B cell (primary cell): Measurements from ENCODE around the gene KLF12. TPM values are rescaled to one million over a fixed set of nuclear protein-coding genes. Genes with fewer than 3 reads are reported as not detected.

Experiments
- ATAC-seq: fragments of 200-7000 bp; cut with Tn5 transposase; one replicate; pipeline ENCODE4 v1.10.0; 2021; ENCODE audit warnings: low read depth, mild to moderate bottlenecking, moderate number of reproducible peaks, moderate library complexity
- CTCF ChIA-PET: fragments of 350-600 bp; sonication (Branson Sonifier 250); formaldehyde crosslinking; loops from one replicate; lab custom pipeline; 2021; ENCODE audit warnings: antibody characterized with exemption, inconsistent platforms; lab: Charles Lee
- POLR2A ChIA-PET: fragments of 350-600 bp; sonication (Branson Sonifier 250); formaldehyde crosslinking; loops from one replicate; lab custom pipeline; 2021; ENCODE audit warnings: antibody characterized with exemption; lab: Charles Lee
- DNase-seq: peaks from one replicate; pipeline ENCODE4 v3.0.0; 2013
- H2AFZ ChIP-seq: 2 replicates; pipeline ENCODE4 v1.6.1; 2012; ENCODE audit warnings: mild to moderate bottlenecking, low read depth, low read length; ENCODE audit not compliant: insufficient read depth, poor library complexity, severe bottlenecking
- H3K27ac ChIP-seq, 2 donors: 1 replicate in 1 of 2; 2 replicates in 1 of 2; pipeline ENCODE4 v1.5.1; 2012 to 2013; ENCODE audit warnings: low read length in 2 of 2, mild to moderate bottlenecking in 2 of 2, moderate library complexity in 1 of 2
- H3K27me3 ChIP-seq, 4 experiments: fragments of 200-600 bp in 1 of 4; sonication (generic) in 1 of 4; replicated peaks in 1 of 4; 1 replicate in 2 of 4; 2 replicates in 2 of 4; pipeline versions ENCODE4 v1.6.1 to v1.7.0; 2013 to 2016; ENCODE audit warnings: low read length in 3 of 4, mild to moderate bottlenecking in 2 of 4, mixed read lengths in 1 of 4, moderate library complexity in 1 of 4; ENCODE audit not compliant: insufficient read depth in 4 of 4, control insufficient read depth in 3 of 4; ENCODE audit errors: control extremely low read depth in 1 of 4
- H3K36me3 ChIP-seq, 2 experiments: replicated peaks in 1 of 2; 1 replicate in 1 of 2; 2 replicates in 1 of 2; pipeline versions ENCODE4 v1.6.1 to v1.7.1; 2013; ENCODE audit warnings: low read length in 1 of 2; ENCODE audit not compliant: insufficient read depth in 2 of 2, control insufficient read depth in 1 of 2; ENCODE audit errors: control extremely low read depth in 1 of 2, extremely low read depth in 1 of 2
- H3K4me1 ChIP-seq, 2 donors: fragments of 200-600 bp in 1 of 2; sonication (generic) in 1 of 2; 1 replicate in 1 of 2; 2 replicates in 1 of 2; pipeline versions ENCODE4 v1.5.1 to v1.6.1; 2013 to 2017; ENCODE audit warnings: low read length in 2 of 2; ENCODE audit not compliant: control insufficient read depth in 2 of 2, insufficient read depth in 2 of 2
- H3K4me2 ChIP-seq: replicated peaks from 2 replicates; pipeline ENCODE3; 2012; ENCODE audit warnings: mild to moderate bottlenecking, low read depth, low read length; ENCODE audit not compliant: poor library complexity, severe bottlenecking
- H3K4me3 ChIP-seq, 5 experiments: fragments of 200-600 bp in 1 of 5; sonication (generic) in 1 of 5; 1 replicate in 3 of 5; 2 replicates in 2 of 5; pipeline versions ENCODE4 v1.5.1 to v1.7.0; 2011 to 2016; ENCODE audit warnings: low read length in 4 of 5, mild to moderate bottlenecking in 4 of 5, low read depth in 2 of 5, control low read depth in 1 of 5, moderate library complexity in 1 of 5; ENCODE audit not compliant: insufficient read depth in 1 of 5; ENCODE audit errors: control extremely low read depth in 1 of 5, extremely low read depth in 1 of 5
- H3K79me2 ChIP-seq: fragments of 200-600 bp; sonication (generic); one replicate; pipeline ENCODE4 v1.6.0; 2016; ENCODE audit warnings: low read length; ENCODE audit not compliant: control insufficient read depth, insufficient read depth
- H3K9ac ChIP-seq: fragments of 200-600 bp; sonication (generic); 2 replicates; pipeline ENCODE4 v1.6.1; 2017; ENCODE audit warnings: mild to moderate bottlenecking, low read length, moderate library complexity
- H3K9me3 ChIP-seq, 3 donors: one replicate each; pipeline versions ENCODE4 v1.6.1 to v1.7.1; 2013; ENCODE audit warnings: low read length in 2 of 3; ENCODE audit not compliant: control insufficient read depth in 2 of 3, insufficient read depth in 1 of 3; ENCODE audit errors: control extremely low read depth in 1 of 3
- H4K20me1 ChIP-seq: 2 replicates; pipeline ENCODE4 v1.6.0; 2012; ENCODE audit warnings: mild to moderate bottlenecking, low read length; ENCODE audit not compliant: insufficient read depth, control insufficient read depth, poor library complexity, severe bottlenecking
- H3K27ac Mint-ChIP-seq: one replicate; pipeline ENCODE4 v1.8.0; 2021; ENCODE audit warnings: mixed read lengths
- H3K27me3 Mint-ChIP-seq: one replicate; pipeline ENCODE4 v1.8.0; 2021; ENCODE audit warnings: mixed read lengths
- H3K4me1 Mint-ChIP-seq: one replicate; pipeline ENCODE4 v1.8.0; 2021; ENCODE audit warnings: mixed read lengths
- H3K4me3 Mint-ChIP-seq: one replicate; pipeline ENCODE4 v1.8.0; 2021; ENCODE audit warnings: mixed read lengths
- H3K9me3 Mint-ChIP-seq: one replicate; pipeline ENCODE4 v1.8.0; 2022; ENCODE audit warnings: mixed read lengths; ENCODE audit not compliant: insufficient read depth
- CTCF ChIP-seq: fragments of 200-600 bp; IDR thresholded peaks from one replicate; pipeline ENCODE4 v1.8.0; 2022; ENCODE audit warnings: antibody characterized with exemption, mild to moderate bottlenecking
- EZH2 ChIP-seq: IDR thresholded peaks from 2 replicates; pipeline ENCODE4 v1.6.1; 2012; ENCODE audit warnings: borderline replicate concordance, low read depth, mild to moderate bottlenecking, moderate library complexity, low read length; ENCODE audit not compliant: insufficient read depth, poor library complexity, severe bottlenecking
- whole genome bisulfite sequencing: methylation state at CpG from one replicate; pipeline ENCODE4 v1.1.5; 2013; ENCODE audit warnings: missing lambda C conversion rate; ENCODE audit not compliant: insufficient coverage; 5-methylcytosine and 5-hydroxymethylcytosine counted together
- intact Hi-C: fragments of 100-400 bp; cut with micrococcal nuclease; formaldehyde crosslinking; loops from one replicate; pipeline ENCODE4 v1.10.0; 2022
- polyA plus RNA-seq: library from polyadenylated mRNA; depleted of rRNA; stranded (reverse); fragments of >200 nt; gene quantifications from 2 replicates; pipeline ENCODE4 v1.2.3, GENCODE V29; 2012
- total RNA-seq, 2 donors: library from RNA; stranded (reverse); fragments of 120-200 nt in 1 of 2; gene quantifications; 1 replicate in 1 of 2; 2 replicates in 1 of 2; pipeline versions ENCODE4 v1.2.3 to v1.2.4, GENCODE V29; 2013 to 2022

KLF12 gene
- total and polyA plus RNA-seq, 2 donors (not counting 1 experiment from before 2014, with no cell fraction given) = 6.7 to 55.7 TPM

DNA sequence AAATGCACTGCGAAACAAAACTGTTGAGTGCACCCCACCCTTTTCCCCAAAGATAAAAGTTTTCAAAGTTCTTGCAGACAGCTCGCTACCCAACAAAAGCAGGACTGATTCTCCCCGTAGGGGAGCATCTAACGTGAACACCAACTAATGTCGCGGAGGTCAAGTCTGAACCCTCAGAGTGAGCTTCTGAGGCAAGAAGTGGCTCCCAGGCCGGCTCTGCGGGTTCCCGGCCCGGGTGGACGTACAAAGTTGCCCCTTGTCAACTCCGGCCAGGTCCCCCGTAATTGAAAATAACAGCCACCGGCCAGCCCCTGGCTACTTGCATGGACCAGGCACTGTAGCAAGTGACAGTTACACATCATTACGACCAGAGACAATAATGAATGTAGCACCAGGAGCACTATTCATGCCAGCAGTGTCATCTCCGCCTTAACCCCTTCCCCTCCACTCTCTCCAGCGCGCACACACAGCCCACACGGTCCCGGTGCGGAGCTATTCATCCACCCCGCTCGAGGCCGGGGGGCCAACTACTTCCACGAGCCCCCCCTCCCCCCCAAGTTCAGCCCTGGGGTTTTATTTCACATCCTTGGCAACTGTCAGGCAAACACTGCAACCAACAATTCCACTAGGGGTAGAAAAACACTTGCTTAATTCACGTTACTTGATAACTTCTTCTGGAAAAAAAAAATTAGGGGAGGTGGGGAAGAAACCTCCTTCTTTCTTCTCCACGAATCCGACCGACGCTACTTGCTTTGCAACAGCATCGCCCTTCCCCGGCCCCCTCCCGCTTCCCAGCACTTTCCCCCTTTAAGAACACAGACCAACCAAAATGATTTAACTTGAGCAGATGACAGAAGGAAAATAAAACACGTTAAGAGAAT, 1.2 kb downstream of the KLF12 start:
- peaks cover 36 to 38% of the 10 kb centered on the region in 2 donors for H3K4me1 ChIP-seq
- DNase-seq (peak; percentile 58), ATAC-seq (no peak)
- H2AFZ ChIP-seq = peak overlapping the region; percentile 68
- intact Hi-C loops = loop anchor here (1.0 to 10.0 kb wide), 9 partner anchors 14 to 1414 kb away; partner anchors contain the start of gene UCHL3
- H3K27me3 Mint-ChIP-seq = no peaks in the 10 kb centered on the region
- H3K9me3 ChIP-seq = no peaks in the 10 kb centered on the region
- H3K4me3 ChIP-seq = peak overlapping the region; percentile 78 to 91 (median 81)
- H4K20me1 ChIP-seq = peaks cover 3% of the 10 kb centered on the region
- H3K9me3 Mint-ChIP-seq = no peaks in the 10 kb centered on the region
- no peaks in the 10 kb centered on the region for H3K27me3 ChIP-seq
- H3K79me2 ChIP-seq = peaks cover 56% of the 10 kb centered on the region
- H3K36me3 ChIP-seq = no peaks in the 10 kb centered on the region
- H3K27ac Mint-ChIP-seq = peak overlapping the region; percentile 100
- peak overlapping the region; percentile 87 to 95 for H3K27ac ChIP-seq
- H3K4me1 Mint-ChIP-seq = peaks cover 46% of the 10 kb centered on the region
- H3K4me3 Mint-ChIP-seq = peak overlapping the region; percentile 99
- TF ChIP-seq CTCF = no peak
- TF ChIP-seq EZH2 = no peak
- WGBS = 1% methylated on average over 25 of the region's 34 CpGs
- peak overlapping the region; percentile 83 for H3K9ac ChIP-seq
- peak overlapping the region; percentile 81 for H3K4me2 ChIP-seq
- POLR2A ChIA-PET = interaction anchor here (0.7 to 4.6 kb wide), 5 partner anchors 8 to 155 kb away, joined by 4 to 35 read pairs (median 4); no protein-coding TSS in a partner anchor
- CTCF ChIA-PET = interaction anchor here (1.4 to 5.7 kb wide), 4 partner anchors 155 to 370 kb away, joined by 3 to 34 read pairs (median 6); no protein-coding TSS in a partner anchor
